GM18508 (cell line): ENCODE results near the gene RAB2B.

Experiments
- ATAC-seq: cut with Tn5 transposase; IDR thresholded peaks from one replicate; pipeline ENCODE4 v1.9.1; 2021; ENCODE audit warnings: moderate number of reproducible peaks; ENCODE audit not compliant: insufficient read depth, unreplicated experiment

The RAB2B gene

DNA sequence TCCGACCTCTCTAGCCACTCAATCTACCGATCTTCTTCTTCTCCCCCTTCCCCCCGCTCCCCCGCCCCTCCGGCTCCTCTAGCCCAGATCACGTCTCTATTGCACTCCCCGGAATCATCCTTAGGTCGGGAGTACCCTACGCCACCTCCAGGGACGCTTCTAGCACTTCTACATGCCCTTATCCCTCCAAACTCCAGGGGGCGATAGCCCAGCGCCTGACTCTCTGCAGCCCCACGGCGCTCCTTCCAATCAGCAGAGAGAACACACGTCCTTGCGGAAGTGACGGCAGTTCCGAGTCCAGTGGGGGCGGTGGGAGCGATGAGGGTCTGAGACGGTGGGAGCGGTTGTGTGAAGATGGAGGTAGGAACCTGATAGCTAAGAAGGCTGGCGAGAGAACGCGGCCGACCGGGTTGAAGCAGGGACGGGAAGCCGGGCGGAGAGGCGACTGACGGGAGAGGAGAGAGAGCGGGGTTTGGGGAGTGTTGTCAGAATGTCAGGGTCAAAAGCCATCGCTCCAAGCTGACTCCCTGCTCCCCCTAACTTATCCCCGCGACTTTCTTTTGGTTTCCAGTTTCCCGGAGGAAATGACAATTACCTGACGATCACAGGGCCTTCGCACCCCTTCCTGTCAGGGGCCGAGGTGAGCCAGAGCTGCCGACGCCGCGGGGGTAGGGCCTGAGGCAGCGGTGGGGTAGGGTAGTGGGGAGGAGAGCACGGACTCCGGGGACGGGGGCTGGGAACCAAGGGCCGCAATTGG, at the start of gene RAB2B, which contains the start of gene TOX4:
Gene RAB2B (minus strand): TSS at position 35 of the 757 bp plus-strand sequence. CDS start 87 bp downstream, outside the sequence.
Gene TOX4 (plus strand): TSS at position 271 of the 757 bp plus-strand sequence. CDS start 84 bp downstream, at position 355.
- ATAC-seq = peak; percentile 96

GRCh38 chr14:21525962-21526671, 49.4 kb upstream of the RAB2B start, which contains the start of gene SALL2:
Gene SALL2, minus strand, starts transcription at chr14:21526346. Its CDS starts 219 bp downstream, at chr14:21526127.
- ATAC-seq = no peak

GRCh38 chr14:21525571-21525961, 48.8 kb upstream of the RAB2B start:
- ATAC-seq = no peak

DNA sequence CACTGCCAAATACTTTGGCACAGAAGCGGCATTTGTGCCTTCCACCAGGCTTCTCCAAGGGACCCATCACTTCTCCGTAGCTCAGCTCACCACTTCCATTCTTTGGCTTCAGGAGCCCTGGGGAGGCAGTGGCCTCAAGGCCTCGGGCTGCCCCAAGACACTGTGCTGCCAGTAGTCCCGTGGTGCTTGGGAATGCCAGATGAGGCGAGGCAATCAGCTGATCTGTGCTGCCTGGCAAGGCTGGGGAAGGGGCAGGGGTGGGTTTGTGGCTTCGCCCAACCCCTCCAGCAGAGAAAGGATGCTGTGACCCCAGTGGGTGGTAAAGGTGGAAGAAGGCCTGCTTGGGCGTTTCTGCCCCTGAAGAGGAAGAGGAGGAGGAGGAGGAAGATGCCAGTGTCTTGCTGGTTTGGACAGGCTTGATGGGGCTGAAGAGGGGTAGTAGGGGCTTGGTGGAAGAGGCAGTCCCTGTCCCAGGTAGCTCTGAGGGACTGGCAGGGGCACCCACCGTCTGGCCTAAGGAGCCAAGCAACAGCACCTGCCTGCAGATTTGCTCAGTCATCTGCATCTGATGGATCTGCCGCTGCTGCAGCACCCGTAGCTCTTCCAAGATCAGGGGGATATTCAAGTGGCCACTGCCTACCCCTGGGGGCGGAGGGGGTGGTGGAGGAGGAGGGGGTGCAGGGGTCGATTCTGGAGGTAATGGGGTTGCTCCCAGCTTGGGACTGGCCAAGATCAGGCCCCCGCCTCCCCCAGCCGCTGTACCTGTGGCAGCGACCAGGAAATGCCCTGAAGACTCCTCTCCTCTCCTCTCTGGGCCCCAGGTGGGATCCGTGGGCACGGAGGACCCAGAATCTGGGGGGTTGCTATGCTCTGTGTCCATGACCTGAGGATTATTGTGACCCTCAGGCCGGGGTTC, 48.1 kb upstream of the RAB2B start:
- no peak for ATAC-seq

- no peak for ATAC-seq
Measured at GRCh38 chr14:21523203-21523602, 46.4 kb upstream of the RAB2B start.

DNA sequence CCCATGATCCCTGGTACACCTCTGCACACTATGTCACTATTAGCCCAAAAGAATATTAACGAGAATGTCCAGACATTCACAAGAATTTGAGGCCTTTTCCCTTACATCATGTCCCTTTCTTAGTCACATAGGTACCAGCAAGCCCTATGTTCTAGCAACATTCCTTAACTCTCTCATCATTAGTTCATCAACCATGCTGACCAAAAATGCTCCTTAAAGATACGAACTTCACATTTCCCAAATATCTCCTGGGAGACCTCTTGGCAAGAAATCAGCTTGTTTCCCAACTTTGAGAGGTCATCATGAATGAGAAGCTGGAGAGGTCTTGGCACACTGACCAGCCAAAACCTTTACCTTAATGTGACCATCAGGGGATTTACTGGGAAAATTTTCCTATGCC, 44.7 kb upstream of the RAB2B start:
- no peak for ATAC-seq

- ATAC-seq = no peak
Measured at GRCh38 chr14:21520767-21521166, 44.0 kb upstream of the RAB2B start.

- ATAC-seq = no peak
Measured at GRCh38 chr14:21518725-21519124, 42.0 kb upstream of the RAB2B start.

DNA sequence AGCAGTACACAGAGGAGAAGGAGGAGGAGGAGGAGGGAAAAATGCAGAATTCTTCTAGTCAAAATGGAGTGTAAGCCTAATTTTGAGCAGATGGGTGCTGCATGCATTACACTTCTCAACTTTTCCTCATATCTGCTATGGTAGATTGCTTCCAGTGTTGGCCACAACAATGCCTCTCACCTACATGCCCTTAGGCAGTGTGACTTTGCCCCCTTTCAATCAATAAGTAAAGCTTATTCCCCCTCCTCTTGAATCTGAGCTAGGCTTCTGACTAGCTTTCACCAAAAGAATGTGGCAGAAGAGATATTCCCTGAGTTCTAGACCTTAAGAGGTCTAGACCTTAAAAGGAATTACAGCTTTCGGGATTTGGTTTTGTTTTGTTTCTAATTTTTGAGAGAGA, 37.6 kb upstream of the RAB2B start:
- no peak for ATAC-seq

GRCh38 chr14:21510735-21511657, 34.2 kb upstream of the RAB2B start, which contains the start of gene METTL3:
Gene METTL3, minus strand, starts transcription at chr14:21511340. Its CDS starts 117 bp downstream, at chr14:21511223.
- peak; percentile 97 for ATAC-seq

- no peak for ATAC-seq
Measured at GRCh38 chr14:21509432-21510143, 32.8 kb upstream of the RAB2B start.

DNA sequence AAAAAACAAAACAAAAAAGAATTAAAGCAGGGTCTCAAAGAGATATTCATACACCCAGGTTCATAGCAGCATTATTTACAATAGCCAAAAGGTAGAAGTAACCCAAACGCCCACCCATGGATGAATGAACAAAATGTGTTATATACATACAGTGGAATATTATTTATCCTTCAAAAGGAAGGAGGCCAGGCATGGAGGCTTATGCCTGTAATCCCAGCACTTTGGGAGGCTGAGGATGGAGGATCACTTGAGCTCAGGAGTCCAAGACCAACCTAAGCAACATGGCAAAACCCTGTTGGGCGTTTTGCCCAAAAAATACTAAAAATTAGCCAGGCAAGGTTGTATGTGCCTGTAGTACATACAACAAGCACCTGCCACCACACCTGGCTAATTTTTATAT, 29.8 kb upstream of the RAB2B start:
- no peak for ATAC-seq

DNA sequence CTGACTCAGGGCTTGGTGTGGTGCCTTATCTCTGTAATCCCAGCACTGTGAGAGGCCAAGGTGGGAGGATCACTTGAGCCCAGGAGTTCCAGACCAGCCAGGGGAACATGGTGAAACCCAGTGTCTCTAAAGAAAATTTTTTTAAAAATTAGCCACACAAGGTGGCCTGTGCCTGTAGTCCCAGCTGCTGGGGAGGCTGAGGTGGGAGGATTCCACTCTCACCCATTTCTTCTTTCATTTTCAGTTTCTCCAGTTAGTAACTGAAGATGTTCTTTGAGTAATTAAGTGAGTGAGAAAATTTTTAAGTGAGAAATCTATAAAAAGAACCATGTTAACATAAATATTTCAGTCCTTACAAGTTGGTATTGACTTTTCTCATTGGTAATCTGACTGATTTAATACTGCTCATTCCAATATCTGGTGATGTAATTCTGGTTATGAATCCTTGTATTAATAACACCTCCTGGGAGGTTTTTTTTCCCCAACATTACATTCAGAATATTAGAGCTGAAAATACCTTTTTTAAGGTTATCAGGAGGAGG, 28.3 kb upstream of the RAB2B start:
- peak; percentile 74 for ATAC-seq

DNA sequence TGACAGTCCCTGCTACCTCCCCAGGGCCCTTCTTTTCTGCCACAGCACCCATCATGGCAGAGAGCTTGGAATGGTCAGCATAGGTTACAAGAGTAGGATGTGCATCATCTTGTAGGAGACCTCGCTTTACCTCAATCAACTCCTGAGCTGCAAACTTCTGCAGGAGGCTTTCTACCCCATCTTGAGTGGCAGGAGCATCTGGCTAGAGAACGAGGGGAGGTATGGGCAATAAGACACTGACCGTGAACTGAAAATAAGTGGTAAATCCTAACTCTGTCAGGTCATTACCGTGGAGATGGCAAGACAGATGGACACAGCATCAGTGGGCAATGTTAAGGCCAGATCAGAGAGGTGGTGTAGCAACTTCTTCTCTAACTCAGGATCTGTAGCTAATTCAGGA, 26.6 kb upstream of the RAB2B start:
- ATAC-seq = no peak

- ATAC-seq = no peak
Measured at GRCh38 chr14:21501568-21501967, 24.8 kb upstream of the RAB2B start.

- no peak for ATAC-seq
Measured at GRCh38 chr14:21498540-21499526, 22.1 kb upstream of the RAB2B start.

DNA sequence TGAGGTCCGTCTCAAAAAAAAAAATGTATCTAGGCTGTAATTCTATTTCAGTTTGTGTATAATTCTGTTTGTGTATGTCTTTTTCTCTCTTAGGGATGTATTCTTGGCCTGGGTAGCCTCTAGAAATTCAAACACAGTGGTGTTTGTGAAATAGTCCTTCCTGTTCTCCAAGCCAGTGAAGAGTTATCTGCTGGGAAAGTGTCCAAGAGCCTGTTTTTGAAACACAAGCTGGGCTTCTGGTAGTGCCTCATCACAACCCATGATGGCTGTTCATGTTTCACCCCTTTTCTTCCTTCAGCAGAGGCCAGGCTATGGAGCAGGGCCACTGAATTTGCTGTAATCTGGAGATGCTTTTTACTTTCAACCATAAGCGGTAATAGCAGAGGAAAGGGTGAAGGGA, 19.7 kb upstream of the RAB2B start:
- no peak for ATAC-seq
